Tibial nerve (tissue), 3 donors: Measurements from ENCODE around the gene OTOR.

Source experiments
- CTCF ChIP-seq, 5 experiments: fragments of 200-600 bp in 3 of 5; fragments of 450-650 bp in 2 of 5; sonication (generic) in 3 of 5; IDR thresholded peaks; one replicate each; pipeline ENCODE4 v1.5.1; 2016 to 2019; ENCODE audit warnings: antibody characterized with exemption in 5 of 5, mild to moderate bottlenecking in 3 of 5, moderate library complexity in 2 of 5
- POLR2A ChIP-seq, 2 donors: fragments of 450-650 bp; IDR thresholded peaks; one replicate each; pipeline ENCODE4 v1.6.1; 2017; ENCODE audit warnings: antibody characterized with exemption in 2 of 2, mild to moderate bottlenecking in 2 of 2, moderate library complexity in 2 of 2

GRCh38 chr20:16759181-16759563 is 11.0 kb downstream of the OTOR start:
- TF ChIP-seq CTCF (IDR thresholded peaks at IDR 0.05): no peak
- no peak for TF ChIP-seq POLR2A (IDR thresholded peaks at IDR 0.05)
